Stimulated activated CD8-positive, alpha-beta memory T cell treated with anti-CD3 and anti-CD28 coated beads, Interleukin-7, amount 100 ng/mL, for 1 hour (primary cell): ENCODE results near the gene TRPV3.
"Not testable (repeated sequence)": the region's sequence is repeated elsewhere in the genome, so short reads cannot be mapped to it uniquely, and the experiment has no call there.

Source experiments
- DNase-seq, 2 donors: peaks; one replicate each; pipeline ENCODE4 v3.0.0-alpha.2; 2020; ENCODE audit warnings: low read depth in 2 of 2

TRPV3 gene

DNA sequence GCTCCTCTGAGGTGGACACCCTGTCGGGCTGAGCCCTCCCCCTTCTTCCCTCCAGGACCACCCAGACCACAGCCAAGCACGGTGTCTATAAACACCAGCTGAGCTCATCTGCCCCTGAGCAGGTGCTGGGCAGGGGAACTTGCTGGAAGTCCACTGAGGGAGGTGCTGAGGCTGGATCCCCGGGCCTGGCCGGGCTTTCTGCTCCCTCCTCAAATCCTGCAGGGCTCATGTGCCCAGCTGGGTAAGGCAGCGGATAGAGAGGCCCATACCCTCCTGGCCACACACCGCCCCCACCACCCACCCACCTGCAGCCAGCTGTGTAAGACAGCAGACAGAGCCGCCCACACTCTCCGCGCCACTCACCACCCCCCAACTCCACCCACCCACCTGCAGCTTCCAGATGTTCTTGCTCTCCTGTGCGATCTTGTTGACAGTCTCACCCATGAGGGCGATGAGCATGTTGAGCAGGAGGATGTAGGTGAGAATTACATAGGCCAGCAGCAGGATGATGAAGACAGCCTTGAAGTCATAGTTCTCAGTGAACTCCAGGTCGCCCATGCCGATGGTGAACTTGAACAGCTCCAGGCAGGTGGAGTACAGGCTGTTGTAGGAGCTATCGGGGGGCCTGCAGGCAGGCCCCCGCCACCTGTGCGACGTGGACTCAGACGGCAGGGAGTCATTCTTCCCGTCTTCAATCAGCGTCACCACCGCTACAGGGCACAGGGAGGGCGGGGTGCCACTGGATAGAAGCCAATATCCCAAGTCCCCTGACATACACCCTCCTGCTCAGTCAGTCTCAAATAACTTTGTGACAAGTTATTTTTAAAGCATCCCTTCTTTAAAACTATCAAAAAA, 15.9 kb upstream of the TRPV3 start:
- DNase-seq = no peak

DNA sequence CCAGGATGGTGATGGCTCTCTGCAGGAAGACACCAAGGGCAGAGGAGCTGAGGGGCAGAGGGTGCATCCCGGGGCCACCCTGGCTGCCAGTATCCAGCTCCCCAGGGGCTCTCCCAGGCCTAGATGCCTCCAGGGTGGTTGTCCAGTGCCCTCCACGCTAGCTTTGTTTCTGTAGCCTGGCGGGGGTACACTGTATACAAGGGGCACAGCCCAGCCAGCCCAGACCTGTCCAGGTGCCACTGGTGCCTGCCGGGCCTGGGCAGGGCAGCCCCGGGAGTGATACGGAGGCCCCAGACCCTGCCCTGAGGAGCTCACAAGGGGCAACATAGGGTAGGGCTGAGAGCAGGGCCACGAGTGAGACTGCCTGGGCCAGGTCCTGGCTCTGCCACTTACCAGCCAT, 14.6 kb upstream of the TRPV3 start:
- no peak for DNase-seq

DNA sequence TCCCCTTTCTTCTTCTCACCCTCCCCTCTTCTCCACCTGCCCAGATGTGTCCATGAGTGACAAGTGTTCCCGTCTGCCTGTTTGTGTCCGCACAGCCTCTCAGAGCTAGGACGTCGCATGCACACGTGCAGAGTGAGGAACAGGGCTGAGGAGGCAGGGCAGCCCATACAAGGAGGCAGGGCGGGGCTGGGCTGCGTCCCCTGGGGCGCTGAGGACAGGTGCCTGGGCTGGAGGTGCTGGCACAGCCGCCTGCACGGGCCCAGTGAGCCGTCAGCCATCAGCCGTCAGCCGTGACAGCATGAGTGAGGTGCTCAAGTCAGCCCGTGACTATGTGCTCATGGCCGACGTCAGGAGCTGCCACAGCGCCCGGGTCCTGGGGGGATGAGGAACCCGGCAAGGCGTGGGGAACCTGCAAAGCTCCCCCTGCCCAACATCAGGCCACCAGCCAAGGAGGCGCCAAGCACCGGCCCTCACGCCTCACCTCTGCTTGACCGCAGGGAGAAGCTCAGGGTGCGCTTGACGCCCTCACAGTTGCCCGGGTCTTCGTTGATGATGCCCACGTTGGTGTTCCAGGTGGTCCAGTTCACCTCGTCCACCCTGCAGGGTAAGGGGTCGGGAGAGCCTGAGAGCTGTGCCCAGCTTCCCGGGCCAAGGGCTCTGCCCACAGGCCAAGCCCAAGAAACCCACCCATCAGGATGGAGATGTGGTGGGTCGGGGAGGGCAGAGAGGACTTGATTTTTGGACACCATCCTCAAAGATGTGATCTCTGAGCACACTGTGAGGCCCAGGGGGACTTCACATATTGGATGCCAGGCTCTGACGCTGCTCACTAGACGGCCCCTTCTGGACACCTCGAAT, 13.7 kb upstream of the TRPV3 start:
- no peak for DNase-seq

DNA sequence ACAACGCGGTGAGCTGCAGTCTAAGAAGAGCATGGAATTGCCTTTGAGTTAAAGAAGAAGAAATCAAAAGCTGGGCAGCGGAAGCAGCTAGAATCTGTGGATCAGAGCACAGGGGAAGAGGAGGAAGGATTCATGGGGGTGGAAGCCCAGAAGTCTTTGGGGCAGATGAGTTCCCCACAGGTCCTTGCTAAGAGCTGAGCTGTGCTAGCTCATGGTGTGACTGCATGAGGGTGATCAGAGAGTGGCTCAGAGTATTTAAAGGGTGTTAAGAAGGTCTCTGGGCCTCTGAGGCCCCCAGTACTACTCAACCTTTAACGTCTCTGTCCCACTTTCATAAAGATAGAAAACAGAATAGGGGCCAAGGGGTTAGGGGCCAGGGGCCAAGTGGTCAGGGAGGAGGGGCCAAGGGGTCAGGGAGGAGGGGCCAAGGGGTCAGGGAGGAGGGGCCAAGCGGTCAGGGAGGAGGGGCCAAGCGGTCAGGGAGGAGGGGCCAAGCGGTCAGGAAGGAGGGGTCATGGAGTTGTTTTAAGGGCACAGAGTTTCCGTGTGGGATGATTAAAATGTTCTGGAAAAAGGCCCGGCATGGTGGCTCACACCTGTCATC, 12.0 kb upstream of the TRPV3 start:
- no peak for DNase-seq

DNA sequence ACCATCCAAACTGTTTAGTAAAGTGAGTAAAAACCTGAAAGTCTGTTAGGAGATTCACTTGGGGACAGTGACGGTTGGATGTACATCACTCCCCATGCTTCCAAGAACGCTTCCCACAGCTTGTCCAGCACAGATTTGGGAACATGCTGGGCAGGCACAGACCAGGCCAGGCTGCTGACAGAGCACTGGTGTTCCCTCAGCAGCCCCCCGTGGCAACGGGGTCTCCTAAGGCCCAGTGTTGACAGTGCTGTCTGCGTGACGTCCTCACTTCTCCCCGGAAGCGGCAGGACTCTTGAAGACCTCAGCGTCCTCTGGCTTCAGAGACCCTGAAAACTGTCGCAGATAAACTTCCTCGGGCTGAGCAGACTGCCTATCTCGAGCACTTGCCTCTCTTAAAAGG, 8.9 kb upstream of the TRPV3 start:
- DNase-seq = no peak

DNA sequence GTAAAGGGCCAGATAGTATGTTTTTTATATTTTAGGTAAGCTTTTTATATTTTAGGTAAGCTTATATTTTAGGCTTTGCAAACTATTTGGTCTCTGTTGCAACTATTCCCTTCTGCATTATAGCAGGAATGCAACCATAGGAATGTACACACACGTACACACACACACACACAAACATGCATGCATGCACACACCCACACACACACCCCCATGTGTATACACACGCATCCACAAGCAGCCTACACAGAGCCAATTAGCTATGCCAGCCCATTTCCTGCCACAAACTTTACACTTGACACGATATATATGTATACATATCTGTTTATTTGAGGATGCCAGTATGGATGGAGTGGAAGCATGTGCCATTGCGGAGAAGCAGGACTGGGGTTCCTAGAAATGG, 7.5 kb upstream of the TRPV3 start:
- no peak for DNase-seq

DNA sequence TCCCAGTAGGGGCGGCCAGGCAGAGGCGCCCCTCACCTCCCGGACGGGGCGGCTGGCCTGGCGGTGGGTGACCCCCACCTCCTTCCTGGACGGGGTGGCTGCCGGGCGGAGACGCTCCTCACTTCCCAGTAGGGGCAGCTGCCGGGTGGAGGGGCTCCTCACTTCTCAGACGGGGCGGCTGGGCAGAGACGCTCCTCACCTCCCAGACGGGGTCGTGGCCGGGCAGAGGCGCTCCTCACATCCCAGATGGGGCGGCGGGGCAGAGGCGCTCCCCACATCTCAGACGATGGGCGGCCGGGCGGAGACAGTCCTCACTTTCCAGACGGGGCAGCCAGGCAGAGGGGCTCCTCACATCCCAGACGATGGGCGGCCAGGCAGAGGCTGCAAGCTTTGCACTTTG, 6.6 kb upstream of the TRPV3 start:
- not testable (repeated sequence) for DNase-seq

DNA sequence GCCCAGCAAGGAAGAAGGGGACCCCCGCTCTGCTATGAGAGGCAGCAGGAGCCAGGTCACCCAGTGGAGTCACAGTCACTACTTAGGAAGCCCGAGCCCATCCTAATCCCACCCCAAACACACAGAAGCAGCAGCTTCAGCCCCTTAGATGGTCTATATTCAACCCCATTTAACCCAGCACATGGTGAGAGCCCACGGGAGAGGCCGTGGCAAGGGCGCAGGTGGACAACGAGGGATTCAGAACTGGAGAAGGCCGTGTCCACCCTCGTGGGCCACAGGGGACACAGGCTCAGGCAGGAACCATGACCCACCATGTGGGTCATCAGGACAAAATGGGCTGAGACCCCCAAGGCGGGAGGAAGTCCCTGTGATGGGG, 1.6 kb upstream of the TRPV3 start:
- DNase-seq = no peak

DNA sequence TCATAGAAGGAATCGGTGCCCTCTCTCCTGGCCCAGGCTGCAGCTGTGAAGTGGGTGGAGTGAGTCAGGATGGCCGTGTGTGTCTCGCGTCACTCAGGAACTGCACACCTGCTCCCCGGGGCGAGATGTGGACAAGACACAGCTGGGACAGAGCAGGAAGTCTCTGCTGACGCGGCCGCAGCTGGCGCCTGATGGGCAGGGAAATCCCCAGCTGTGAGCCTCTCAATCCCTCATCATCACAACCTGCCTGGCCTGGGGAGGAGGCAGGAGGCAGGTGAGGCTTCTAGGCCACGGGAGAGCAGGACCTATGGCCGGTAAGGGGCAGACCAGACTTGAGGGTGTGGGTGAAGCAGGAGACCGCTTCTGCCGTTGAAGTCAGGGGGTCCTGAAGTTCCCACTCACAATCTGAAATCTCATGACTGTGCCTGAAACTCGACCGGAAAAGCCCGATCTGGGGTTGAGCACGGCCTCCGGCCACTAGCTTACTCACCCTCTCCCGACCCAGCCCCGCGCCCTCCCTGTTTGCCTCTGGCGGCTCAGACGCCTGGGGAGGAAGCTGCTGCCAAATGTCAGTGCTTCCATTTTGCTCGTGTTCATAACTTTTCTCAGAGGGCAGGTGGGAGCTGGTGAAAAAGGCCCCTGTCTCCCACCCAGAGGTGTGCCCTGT, 1.1 kb upstream of the TRPV3 start:
- no peak for DNase-seq

DNA sequence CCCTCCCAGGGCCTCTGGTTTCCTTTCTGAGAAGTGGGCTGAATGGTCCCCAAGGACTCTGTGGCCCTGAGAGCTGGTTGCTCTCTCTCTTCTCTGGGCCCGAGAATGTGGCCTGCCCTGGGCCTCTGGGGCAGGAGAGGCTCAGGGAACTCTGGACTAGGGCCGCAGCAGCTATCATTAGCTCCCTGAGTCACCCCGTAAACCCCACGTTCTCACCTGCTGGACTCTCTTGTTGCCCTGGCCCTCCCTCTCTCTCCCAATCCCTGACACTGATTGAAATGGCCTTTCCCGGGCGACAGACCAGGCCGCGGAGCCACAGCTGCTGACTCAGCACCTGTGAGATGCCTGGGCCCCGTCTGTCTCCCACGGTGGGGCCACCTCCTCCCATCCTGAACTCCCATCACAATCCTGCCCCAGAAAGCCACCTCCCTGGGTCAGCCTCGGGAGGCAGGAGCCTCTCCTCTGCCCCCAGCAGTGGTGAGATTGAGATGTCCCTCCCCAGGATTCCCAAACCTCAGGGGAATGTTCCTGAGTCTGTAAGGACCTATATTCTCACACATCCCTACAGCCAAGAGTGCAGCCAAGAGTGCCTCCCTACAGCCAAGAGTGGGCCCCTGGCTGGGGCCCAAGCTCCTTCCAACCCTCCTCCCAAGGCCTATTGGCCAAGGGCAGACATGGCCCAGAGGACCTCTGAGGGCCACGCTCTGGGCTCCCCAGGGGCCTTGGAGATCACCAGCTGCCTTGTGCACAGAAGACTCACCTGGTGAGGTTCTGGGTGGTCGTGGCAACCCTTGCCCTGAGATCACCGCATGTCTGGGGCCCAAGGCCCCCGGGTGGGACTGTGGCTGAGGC, 470 bp downstream of the TRPV3 start:
- no peak for DNase-seq

DNA sequence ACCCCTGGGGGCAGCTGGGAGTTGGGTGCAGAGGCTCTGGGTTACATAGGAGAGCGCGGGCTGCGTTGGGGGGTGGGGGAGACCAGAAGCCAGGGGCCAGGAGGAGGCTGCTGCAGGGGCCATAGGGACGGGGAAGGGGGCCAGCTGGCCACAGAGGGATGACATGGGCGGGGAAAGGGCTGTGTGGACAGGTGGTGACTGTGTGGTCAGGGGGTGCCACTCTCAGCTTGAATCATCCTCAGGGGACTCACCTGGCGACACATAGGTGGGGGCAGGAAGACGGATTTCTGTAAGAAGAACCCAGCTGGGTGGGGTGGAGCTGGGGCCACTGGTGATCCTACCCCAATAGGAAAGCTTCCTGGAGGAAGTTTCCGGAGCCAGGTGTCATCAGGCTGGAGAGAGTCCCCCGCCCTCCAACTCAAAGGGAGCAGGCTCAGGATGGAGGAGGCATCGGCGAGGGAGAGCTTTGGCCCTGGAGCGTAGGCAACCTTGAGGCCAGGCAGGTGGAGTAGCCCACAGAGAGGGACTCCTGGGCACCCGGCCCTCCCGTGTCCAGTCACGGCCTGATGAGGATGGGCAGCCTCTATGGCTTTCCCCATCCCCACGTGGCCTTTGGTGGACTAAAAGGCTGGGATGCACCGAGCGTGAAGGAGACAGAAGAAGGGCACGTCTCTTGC, 1.2 kb downstream of the TRPV3 start:
- DNase-seq = no peak

DNA sequence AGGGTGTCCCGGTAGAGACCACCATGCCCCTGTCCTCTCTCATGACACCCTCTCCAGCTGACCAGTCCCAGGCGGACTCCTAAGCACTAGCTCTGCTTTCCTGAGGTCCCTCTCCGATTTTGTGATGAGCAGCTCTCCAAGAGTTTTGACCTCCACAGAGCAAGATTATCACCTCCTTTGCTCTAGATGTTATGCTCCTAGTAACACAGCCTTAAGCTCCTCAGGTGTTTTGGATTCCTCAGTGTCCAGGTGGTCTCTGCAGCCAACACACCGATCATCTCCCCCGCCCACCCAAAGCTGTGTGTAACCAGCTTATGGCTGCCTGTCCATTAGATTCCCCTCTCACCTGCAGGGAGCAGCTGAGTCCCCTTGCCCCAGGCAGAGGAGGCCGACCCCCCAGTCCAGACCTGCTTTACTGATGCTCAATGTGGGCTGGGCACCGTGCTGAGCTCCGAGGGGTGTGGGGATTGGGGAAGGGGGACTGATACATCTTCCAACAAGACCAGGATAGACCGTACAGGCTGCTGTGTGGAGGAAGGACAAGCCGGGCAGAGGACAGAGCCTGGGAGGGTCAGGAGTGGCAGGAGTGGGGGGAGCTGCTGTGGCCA, 2.3 kb downstream of the TRPV3 start:
- no peak for DNase-seq

DNA sequence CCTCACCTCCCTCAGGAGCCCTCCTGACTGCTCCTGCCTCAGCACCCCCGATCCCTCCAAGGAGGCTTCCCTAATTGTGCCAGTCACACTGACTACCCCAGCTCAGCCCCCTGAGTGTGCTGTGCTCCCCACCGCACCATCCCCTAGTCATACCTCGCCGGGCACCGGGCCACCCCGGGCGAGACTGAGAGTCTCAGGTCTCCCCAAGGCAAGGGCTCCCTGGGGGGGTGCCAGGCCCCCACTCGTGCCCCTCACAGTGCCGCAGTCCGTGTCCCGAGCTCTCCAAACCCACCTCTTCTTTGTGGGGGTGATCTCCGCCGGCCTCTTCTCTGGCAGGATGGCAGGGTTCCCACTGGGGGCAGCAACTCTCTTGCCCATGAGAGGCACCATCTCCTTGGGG, 3.2 kb downstream of the TRPV3 start:
- no peak for DNase-seq

DNA sequence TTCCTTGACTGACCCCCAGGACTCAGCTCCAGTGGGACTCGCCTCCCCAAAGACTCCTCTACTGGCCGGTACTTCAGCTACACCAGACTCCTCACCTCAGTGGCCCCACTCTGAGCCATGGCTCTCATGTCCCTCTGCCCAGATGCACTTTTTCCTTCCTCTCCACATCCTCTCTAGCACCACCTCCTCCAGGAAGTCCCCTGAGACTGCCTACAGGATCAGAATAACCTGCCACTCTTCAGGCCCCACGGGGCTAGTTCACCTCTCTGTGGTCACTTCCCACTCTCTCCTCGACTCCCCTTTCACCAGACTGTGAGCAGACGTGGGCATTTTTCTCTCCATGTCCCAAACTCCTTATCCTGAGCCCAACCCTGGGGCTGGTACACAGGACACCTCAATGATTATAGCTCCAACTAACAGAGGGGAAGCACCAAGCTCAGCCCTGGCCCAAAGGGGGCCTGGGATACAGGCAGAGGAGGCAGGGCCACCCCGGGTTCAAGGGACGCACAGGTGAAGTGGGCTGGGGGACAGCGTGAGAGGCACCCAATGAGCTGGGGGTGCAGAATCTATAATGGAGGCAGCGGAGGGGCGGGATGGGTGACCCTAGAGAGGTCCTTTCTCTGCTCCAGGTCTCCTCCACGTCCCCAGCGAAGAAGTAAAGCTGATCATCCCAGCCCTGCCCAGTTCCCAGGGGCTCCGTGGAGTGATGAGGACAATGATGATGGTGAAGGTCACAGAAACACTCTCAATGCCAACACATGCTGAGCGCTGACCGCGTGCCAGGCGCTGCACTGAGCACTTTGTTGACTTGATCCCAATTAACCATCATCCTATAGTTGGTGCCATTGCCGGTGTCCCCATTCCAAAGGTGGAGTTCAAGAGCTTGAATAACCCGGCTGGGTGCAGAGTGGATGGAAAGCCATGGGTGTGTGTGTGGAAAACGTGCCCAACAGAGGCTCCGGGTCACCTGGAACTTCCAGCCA, 3.9 kb downstream of the TRPV3 start:
- DNase-seq = no peak

DNA sequence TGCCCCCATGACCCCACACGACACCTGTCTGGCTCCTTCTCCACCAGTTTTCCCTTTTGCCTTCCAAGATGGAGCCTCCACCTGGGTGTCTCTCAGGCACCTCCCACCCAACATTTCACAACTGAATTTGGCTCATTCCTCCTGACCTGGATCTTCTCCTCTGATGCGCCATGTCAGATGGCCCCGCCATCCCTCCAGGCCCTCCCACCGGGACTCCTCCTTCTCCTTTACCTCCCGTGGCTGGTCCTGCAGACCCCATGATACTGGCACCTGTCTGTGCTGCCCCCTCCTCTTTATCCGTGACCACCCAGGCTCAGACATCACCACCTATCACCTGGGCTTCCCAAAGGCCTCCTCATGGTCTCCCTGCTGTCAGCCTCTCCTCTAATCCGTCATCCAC, 4.7 kb downstream of the TRPV3 start:
- no peak for DNase-seq

DNA sequence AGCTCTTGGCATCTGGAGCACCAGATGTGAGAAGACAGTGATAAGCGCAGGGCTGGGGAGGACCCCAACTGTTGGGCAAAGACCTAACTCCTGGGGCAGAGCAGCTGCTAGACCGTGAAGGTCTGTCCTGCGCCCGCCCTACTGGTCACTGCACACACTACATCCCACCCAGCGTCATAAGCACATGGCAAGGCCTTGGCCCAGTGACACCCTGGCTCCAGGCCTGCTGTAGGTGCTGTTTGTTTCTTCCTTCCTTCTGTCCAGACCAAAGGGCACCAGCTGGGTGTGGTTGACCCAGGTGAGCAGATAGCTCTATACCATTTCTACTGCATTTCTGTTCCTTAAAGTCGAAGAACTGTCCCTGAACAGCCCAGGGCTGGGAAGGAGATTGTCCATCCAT, 6.4 kb downstream of the TRPV3 start:
- DNase-seq = no peak

DNA sequence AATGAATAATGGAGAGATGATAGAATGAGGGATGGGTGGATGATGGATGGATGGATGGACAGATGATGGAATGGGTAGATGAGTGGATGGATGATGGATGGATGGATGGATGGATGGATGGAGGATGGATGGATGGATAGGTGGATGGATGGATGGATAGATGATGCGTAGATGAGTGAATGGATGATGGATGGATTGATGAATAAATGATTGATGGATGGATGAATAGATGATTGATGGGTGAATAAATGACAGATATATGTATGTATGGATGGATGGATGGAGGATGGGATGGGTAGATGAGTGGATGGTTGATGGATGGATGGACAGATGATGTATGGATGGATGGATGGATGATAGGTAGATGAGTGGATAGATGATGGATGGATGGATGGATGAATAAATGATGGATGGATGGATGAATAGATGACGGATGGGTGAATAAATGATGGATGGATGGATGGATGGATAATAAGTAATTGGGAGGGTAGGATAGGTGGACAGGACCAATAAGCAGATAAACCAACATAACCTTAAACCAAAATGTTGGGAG, 7.9 kb downstream of the TRPV3 start:
- DNase-seq = no peak

DNA sequence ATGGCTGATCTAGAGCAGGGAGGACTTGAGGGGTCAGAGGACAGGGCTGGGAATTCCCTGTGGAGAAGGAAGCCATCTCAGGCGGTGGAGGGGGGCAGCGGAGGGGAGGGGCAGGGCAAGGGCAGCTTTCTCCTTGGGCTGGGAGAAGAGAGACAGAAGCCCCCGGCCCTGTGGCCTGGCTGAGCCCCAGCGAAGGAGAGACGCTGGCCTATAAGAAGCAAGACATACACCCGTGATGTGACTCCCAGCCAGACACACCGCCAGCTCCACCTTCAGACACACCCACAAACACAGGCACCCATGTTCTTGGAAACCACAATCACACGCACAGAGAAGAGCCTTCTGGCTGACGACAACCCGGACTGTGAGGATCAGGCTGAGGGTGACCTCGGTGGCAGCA, 10.0 kb downstream of the TRPV3 start:
- no peak for DNase-seq

DNA sequence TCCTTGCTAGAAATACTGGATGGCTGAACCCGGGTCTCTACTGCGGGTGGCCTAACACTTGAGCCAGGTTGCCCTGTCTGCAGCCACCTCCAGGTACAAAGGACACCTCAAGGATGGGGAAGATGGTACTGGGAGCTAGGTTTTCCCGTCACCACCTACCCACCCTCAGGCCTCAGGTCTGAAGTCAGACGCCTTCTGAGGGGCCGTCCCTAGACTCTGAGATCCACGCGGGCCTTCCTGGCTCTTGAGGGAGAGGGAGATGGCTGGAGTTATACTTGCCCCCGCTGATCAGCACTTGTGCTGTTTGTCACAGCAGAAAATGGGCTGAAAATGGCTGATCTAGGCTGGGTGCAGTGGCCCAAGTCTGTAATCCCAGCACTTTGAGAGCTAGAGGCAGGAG, 10.6 kb downstream of the TRPV3 start:
- DNase-seq = no peak
